ENCODE measurements around the gene PAN3.
A peak's percentile ranks its signal among the peaks of the same experiment; 100 is the strongest.
"Not testable (repeated sequence)": the region's sequence is repeated elsewhere in the genome, so short reads cannot be mapped to it uniquely, and the experiment has no call there.

Gene PAN3

DNA sequence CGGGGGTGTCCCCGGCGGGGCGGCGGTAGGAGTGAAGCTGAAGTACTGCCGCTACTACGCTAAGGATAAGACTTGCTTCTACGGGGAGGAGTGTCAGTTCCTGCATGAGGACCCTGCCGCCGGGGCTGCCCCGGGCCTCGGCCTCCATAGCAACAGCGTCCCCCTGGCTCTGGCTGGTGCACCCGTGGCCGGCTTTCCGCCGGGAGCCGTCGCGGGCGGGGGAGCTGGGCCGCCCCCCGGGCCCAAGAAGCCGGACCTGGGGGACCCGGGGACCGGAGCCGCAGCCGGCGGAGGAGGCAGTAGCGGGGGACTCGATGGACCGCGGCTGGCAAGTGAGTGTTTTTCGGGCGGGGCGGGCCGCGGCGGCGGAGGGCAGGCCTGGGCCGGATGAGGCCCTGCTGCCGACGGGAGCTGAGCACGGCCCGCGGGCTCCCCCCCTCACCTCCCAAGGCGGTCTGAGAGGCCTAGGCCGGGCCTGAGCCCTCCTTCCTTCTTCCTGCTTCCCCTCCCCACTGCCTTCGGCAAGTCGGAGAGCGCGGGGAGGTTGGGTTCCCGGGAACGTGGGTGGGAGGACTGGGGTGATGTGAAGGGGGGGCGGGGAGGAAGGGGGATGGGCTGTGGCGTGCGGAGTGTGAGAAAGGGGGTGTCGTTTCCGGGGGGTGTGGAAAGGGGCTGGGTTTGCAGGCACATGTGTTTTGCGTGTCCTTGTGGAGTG is 568 bp downstream of the PAN3 start:
- DNase-seq: peak; percentile 94 to 95

DNA sequence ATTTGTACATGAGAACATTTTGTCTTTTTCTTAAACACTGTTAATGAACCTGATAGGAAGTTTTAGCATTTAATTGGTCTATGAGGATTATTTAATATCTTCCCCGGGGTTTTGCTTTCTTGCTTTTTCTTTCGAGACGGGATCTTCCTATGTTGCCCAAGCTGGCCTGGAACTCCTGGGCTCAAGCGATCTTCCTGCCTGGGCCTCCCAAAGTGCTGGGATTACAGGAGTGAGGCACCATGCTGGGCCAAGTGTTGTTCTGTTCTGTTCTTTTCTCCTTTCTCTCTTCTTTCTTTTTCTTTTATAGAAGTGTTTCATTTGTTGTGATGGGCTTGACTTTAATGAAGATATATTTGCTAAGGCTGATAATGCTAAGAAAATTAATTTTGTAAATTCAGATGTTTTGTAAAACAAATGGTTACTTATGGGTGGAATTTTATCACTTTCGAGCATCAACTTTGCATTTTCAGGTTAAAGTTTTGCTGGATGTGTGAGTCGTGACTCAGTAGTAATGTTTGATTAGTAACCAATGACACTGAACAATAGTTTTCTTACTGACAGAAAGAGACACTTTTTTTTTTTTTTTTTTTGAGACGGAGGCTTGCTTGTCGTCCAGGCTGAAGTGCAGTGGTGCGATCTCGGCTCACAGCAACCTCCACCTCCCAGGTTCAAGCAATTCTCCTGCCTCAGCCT is 2.2 kb downstream of the PAN3 start:
- DNase-seq: no peak

- DNase-seq: not testable (repeated sequence)
Measured at GRCh38 chr13:28141542-28141941, 3.2 kb downstream of the PAN3 start.

DNA sequence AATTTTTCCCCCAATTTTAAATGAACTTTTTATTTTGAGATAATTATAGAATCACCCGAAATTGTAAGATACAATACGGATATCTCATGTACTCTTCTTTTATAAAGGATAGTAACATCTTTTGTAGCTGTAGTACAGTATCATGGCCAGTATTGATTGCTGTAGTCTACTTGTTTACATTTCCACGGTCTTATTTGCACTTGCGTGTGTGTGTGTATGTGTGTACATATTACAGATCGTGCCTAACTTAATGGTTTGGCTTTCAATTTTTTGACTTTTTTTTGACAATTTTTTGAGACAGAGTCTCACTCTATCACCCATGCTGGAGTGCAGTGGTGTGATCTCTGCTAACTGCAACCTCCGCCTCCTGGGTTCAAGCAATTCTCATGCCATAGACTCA is 6.7 kb downstream of the PAN3 start:
- no peak for DNase-seq

DNA sequence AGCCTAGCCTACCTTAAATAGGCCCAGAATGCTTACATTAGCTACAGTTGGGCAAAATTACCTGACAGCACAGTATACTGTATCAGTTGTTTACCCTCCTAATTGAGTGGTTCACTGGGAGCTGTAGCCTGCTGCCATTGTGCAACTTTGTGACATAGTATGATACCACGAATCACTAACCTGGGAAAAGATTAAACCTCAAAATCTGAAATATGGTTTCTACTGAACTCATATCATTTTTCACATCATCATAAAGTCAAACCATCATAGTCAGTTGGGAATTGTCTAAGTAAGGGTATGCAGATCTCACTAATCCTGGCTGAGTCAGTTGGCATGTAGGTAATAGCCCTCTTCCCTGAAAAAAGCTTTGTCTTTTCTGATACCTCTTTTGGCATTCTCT is 9.2 kb downstream of the PAN3 start:
- DNase-seq: peak in 1 of 2 experiments; percentile 5

GRCh38 chr13:28159057-28159456 is 20.7 kb downstream of the PAN3 start:
- DNase-seq: no peak

- DNase-seq: no peak
Measured at GRCh38 chr13:28161370-28161769, 23.0 kb downstream of the PAN3 start.

DNA sequence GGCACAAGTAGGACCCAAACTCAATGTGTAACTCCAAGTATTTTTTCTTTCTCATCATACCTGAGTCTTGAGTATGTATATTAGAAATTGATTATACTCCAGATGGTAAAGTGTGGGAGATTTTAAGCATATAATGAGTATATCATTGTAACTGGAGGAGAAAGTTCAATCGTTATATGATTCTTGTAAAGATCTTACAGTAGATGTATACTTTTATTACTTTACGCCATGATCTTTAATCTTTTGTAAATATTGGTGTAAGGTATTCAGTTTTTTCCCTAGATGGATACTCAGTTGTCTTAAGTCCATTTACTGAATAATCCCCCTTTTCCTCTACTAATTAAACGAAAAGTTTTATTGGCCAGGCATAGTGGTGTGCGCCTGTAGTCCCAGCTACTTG is 25.2 kb downstream of the PAN3 start:
- DNase-seq: no peak

GRCh38 chr13:28166257-28166656 is 27.9 kb downstream of the PAN3 start:
- DNase-seq: no peak

GRCh38 chr13:28171266-28171665 is 32.9 kb downstream of the PAN3 start:
- DNase-seq: no peak

GRCh38 chr13:28172947-28173346 is 34.6 kb downstream of the PAN3 start:
- DNase-seq: no peak

DNA sequence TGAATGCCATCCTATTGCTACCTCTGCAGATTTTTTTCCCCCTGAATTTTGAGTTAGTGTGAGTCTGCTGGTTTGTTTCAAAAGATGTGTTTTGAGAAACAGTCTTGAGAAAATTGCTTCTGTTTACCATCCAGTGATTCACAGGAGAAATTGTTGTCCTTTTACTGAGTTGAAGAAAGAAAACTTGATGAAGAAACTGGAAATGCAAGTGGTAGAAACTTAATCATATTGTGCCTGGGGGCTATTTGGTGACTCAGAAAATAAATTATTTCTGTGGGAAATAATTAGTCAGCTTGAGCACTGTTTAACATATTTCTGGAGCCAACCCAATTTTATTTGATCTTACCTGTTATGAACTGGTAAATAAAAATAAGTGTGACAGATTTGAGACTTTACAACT is 35.4 kb downstream of the PAN3 start:
- no peak for DNase-seq

GRCh38 chr13:28177327-28177726 is 39.0 kb downstream of the PAN3 start:
- no peak for DNase-seq

GRCh38 chr13:28177877-28178276 is 39.5 kb downstream of the PAN3 start:
- DNase-seq: no peak

- no peak for DNase-seq
Measured at GRCh38 chr13:28179974-28180373, 41.6 kb downstream of the PAN3 start.

DNA sequence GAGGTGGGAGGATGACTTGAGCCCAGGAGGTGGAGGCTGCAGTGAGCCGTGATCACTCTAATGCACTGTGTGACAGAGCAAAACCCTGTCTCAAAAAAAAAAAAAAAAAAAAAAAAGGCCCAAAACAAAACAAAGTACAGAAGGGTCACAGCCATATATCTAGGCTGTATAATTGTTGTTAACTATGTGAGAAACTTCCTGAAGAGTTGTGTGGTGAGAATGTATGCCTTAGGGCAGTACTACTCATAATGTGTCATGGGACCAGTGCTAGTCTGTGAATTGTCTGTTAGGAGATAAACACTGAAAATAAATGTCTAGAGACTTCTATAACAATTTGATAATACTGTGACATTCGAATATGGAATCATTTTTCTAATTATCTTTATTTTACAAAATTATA is 43.1 kb downstream of the PAN3 start:
- no peak for DNase-seq

DNA sequence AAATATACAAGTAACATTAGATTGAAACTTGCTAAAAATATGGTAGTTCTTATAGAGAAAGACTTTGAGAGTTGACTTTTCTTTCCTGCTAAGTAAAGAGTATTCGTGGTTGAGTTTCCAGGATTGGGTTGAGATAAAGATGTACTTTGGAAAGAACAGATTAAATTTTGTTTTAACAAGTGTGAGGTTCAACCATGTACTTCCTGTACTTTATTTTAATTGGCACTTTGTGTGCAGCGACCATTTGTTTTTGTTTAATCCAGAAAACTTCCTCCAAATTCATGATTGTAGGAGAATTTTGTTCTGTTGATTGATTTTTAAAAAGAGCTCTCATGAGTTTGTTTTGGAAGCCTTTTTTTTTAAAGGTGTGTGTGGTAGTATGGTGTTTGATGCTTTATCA is 46.9 kb downstream of the PAN3 start:
- DNase-seq: no peak

DNA sequence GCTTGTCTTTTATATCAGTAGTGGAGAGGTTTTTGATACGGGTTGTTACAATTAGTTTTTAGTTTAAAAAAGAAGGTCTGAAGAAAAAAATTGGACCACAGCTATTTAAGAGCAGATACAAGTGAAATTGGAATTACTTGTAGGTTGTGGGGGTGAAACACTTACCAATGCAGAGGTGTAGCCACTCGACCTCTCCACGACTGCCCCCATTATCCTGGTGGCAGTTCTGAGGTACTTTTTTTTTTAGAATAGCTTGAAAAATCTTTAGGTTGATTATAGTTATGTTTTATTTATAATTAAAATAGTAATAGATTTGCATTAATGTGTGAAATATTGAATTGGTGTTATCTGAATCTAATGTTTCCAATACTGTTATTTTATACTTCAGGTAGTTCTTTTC is 60.7 kb downstream of the PAN3 start:
- no peak for DNase-seq

DNA sequence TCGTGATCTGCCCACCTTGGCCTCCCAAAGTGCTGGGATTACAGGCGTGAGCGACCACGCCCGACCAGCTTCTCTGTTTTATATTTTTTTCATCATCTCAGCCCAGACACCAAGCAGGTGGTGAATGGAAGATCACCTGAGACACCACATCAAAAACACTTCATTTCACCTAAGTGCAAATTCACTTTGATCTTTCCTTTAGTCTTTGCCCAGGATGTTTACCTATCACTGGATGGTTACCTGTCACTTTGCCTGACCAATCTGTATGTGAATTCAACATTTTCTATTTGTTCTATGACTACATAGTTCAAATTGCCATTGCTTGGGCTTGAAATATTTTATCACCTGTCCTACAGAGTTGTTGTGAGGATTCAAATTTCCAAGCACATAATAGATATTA is 65.7 kb downstream of the PAN3 start:
- no peak for DNase-seq

- DNase-seq: no peak
Measured at GRCh38 chr13:28204690-28205443, 66.5 kb downstream of the PAN3 start.

DNA sequence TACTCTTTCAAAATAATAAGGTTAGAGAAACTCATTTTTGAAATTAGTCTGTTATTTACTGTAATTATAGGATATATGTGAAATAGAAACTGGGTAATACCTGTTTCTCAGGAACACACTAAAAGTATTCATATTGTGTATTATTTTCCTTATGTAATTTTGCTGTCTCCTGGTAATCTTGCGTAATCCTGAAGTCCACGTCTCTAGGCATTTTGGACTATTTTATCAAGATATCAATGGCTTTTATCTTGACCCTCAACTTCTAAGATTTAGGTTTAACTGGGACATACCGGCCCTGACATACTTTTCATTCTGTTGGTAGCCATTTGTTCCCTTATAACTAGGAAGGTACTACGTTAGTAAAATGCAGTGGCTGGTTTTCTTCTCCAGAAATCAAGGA is 80.3 kb downstream of the PAN3 start:
- DNase-seq: no peak

DNA sequence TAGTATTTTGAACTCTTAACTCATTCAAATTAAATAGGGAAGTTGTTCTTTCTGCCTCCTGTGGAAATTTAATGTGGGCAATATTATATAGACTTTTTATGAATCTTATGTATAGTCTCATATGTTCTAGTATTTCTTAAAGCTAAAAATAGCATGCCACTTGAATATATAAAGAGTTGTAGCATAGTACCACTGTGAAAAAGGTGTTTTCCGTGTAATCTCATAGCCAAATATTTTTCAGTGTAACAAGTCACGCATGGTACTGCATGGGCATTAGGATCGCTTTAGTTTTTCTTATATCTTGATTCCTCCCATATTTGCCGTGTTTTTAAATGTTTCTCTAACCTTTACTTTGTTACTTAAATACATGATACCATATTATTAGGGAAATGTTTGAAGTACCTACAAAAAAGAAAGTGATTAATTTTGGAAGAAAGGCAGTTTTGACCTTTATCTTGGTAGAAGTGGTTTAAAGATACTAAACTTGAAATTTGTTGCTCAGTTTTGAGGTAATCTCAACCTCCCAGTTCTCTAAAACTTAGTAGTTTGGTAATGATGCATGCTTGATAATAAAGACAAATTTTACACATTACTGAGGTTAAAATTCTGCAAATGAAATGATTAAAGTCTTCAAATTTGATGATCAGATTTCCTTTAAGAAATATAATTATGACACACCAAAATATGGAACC is 81.2 kb downstream of the PAN3 start:
- DNase-seq: no peak

- no peak for DNase-seq
Measured at GRCh38 chr13:28220166-28220565, 81.8 kb downstream of the PAN3 start.
